Measurements from ENCODE around the gene SLC12A4. TPM values are rescaled to one million over a fixed set of nuclear protein-coding genes. Genes with fewer than 3 reads are reported as not detected.

Gene SLC12A4
- total and polyA plus RNA-seq, 2 of the 13 experiments (the other 11 are each of a cell fraction or from before 2014, with no cell fraction given) = 65.1 to 84.3 TPM

GRCh38 chr16:67968400-67969253 is at the start of gene SLC12A4 (continued):
- TF ChIP-seq ZSCAN12 (CRISPR knock-in tag; IDR thresholded peaks at IDR 0.05) = 0 out of 2 replicates have a peak, but pooled peaks have one; percentile 17
- 0 out of 2 replicates have a peak, but pooled peaks have one; percentile 22 for TF ChIP-seq BATF2 (CRISPR knock-in tag; IDR thresholded peaks at IDR 0.05)
- TF ChIP-seq ZBTB8A (CRISPR knock-in tag; IDR thresholded peaks at IDR 0.05; ENCODE audit: borderline replicate concordance, low read depth) = no peak
- TF ChIP-seq ZNF510 (CRISPR knock-in tag; IDR thresholded peaks at IDR 0.05; ENCODE audit: low read depth) = no peak
- TF ChIP-seq ZNF563 (CRISPR knock-in tag; IDR thresholded peaks at IDR 0.05) = no peak; the same call in 1 of the 2 replicates
- peak; percentile 55 for TF ChIP-seq TBX2 (CRISPR knock-in tag; IDR thresholded peaks at IDR 0.05; ENCODE audit: borderline replicate concordance)
- peak; percentile 89 for TF ChIP-seq IKZF5 (CRISPR knock-in tag; IDR thresholded peaks at IDR 0.05)
- no peak for TF ChIP-seq RFXANK (CRISPR knock-in tag; IDR thresholded peaks at IDR 0.05)
- peak; percentile 83 for TF ChIP-seq ZFX (CRISPR knock-in tag; IDR thresholded peaks at IDR 0.05; ENCODE audit: low read depth)
- peak; percentile 65 for TF ChIP-seq RXRB (CRISPR knock-in tag; IDR thresholded peaks at IDR 0.05; ENCODE audit: borderline replicate concordance)
- no peak for TF ChIP-seq CREM (IDR thresholded peaks at IDR 0.05)
- no peak for TF ChIP-seq CREM (CRISPR knock-in tag; IDR thresholded peaks at IDR 0.05)
- TF ChIP-seq SNRNP70 (IDR thresholded peaks at IDR 0.05; ENCODE audit: low read depth, low read length) = no peak
- no peak for TF ChIP-seq MXD1 (CRISPR knock-in tag; IDR thresholded peaks at IDR 0.05)
- no peak for TF ChIP-seq MLLT10 (CRISPR knock-in tag; IDR thresholded peaks at IDR 0.05)
- 0 out of 2 replicates have a peak, but pooled peaks have one; percentile 17 for TF ChIP-seq KDM6A (CRISPR knock-in tag; IDR thresholded peaks at IDR 0.05; ENCODE audit: low read depth)
- no peak for TF ChIP-seq ZNF275 (CRISPR knock-in tag; IDR thresholded peaks at IDR 0.05; ENCODE audit: borderline replicate concordance)
- TF ChIP-seq ZNF256 (CRISPR knock-in tag; conservative IDR thresholded peaks at IDR 0.05) = no peak
- TF ChIP-seq TIGD3 (CRISPR knock-in tag; IDR thresholded peaks at IDR 0.05; ENCODE audit: borderline replicate concordance) = no peak
- no peak for TF ChIP-seq CREB1 (IDR thresholded peaks at IDR 0.05)
- TF ChIP-seq CREB1 (CRISPR knock-in tag; IDR thresholded peaks at IDR 0.05) = no peak
- TF ChIP-seq ARNTL (CRISPR knock-in tag; IDR thresholded peaks at IDR 0.05) = peak; percentile 44; the same call in 1 of the 2 replicates
- 0 out of 2 replicates have a peak, but pooled peaks have one; percentile 28 for TF ChIP-seq DNMT1 (CRISPR knock-in tag; IDR thresholded peaks at IDR 0.05)
- no peak; the same call in 1 of the 2 replicates for TF ChIP-seq FOXP4 (CRISPR knock-in tag; IDR thresholded peaks at IDR 0.05)
